Left hindlimb (tissue), 1 donor: ENCODE data around the gene PCDHGA9.
"Not testable (repeated sequence)": the region's sequence is repeated elsewhere in the genome, so short reads cannot be mapped to it uniquely, and the experiment has no call there.

ENCODE experiments used
- DNase-seq: peaks from one replicate; pipeline ENCODE4 v3.0.0-alpha.2; 2018

PCDHGA9 gene

GRCh38 chr5:141402553-141403243, at the start of gene PCDHGA9:
PCDHGA9 (plus strand) TSS chr5:141402778; CDS start chr5:141402953, 175 bp downstream.
- peak; percentile 25 for DNase-seq

- no peak for DNase-seq
Measured at GRCh38 chr5:141354900-141355469, 47.6 kb upstream of the PCDHGA9 start, which contains the start of gene PCDHGA4. PCDHGA4 (plus strand) TSS chr5:141355021; CDS start chr5:141355108, 87 bp downstream.

GRCh38 chr5:141355641-141356040, 46.9 kb upstream of the PCDHGA9 start:
- no peak for DNase-seq

GRCh38 chr5:141356133-141356532, 46.4 kb upstream of the PCDHGA9 start:
- DNase-seq: no peak

- no peak for DNase-seq
Measured at GRCh38 chr5:141356950-141357349, 45.6 kb upstream of the PCDHGA9 start.

GRCh38 chr5:141359790-141360426, 42.7 kb upstream of the PCDHGA9 start, which contains the start of gene PCDHGB2:
PCDHGB2 (plus strand) TSS chr5:141359994; CDS start chr5:141360136, 142 bp downstream.
- no peak for DNase-seq

- no peak for DNase-seq
Measured at GRCh38 chr5:141360685-141361084, 41.9 kb upstream of the PCDHGA9 start.

GRCh38 chr5:141362719-141363118, 39.9 kb upstream of the PCDHGA9 start:
- no peak for DNase-seq

- DNase-seq: no peak
Measured at GRCh38 chr5:141363952-141364660, 38.5 kb upstream of the PCDHGA9 start, which contains the start of gene PCDHGA5. PCDHGA5 (plus strand) TSS chr5:141364162; CDS start chr5:141364331, 169 bp downstream.

- DNase-seq: no peak
Measured at GRCh38 chr5:141366016-141366896, 36.3 kb upstream of the PCDHGA9 start.

GRCh38 chr5:141369994-141370848, 32.4 kb upstream of the PCDHGA9 start, which contains the start of gene PCDHGB3:
PCDHGB3 (plus strand) TSS chr5:141370242; CDS start chr5:141370395, 153 bp downstream.
- no peak for DNase-seq

- no peak for DNase-seq
Measured at GRCh38 chr5:141371572-141372475, 30.8 kb upstream of the PCDHGA9 start.

- no peak for DNase-seq
Measured at GRCh38 chr5:141373673-141374317, 28.8 kb upstream of the PCDHGA9 start, which contains the start of gene PCDHGA6. PCDHGA6 (plus strand) TSS chr5:141373891; CDS start chr5:141374084, 193 bp downstream.

GRCh38 chr5:141374627-141375026, 28.0 kb upstream of the PCDHGA9 start:
- no peak for DNase-seq

GRCh38 chr5:141375444-141376155, 27.0 kb upstream of the PCDHGA9 start:
- not testable (repeated sequence) for DNase-seq

GRCh38 chr5:141382469-141383294, 19.9 kb upstream of the PCDHGA9 start, which contains the start of gene PCDHGA7:
PCDHGA7 (plus strand) TSS chr5:141382742; CDS start chr5:141382900, 158 bp downstream.
- no peak for DNase-seq

GRCh38 chr5:141383345-141383744, 19.2 kb upstream of the PCDHGA9 start:
- DNase-seq: no peak
